GM10266 (cell line): ENCODE measurements around the gene KISS1R.

Source experiments
- DNase-seq: peaks from one replicate; pipeline ENCODE4 v3.0.0; 2012; ENCODE audit errors: extremely low spot score
- CTCF ChIP-seq: IDR thresholded peaks from 2 replicates; pipeline ENCODE4 v1.5.1; 2012; ENCODE audit warnings: mild to moderate bottlenecking, low read depth; ENCODE audit not compliant: control insufficient read depth, insufficient read depth; ENCODE audit errors: missing control alignments

The KISS1R gene

GRCh38 chr19:871446-872265, 45.5 kb upstream of the KISS1R start:
- no peak for TF ChIP-seq CTCF
- DNase-seq: no peak

GRCh38 chr19:872266-872951, 44.7 kb upstream of the KISS1R start:
- DNase-seq: peak; percentile 95
- no peak for TF ChIP-seq CTCF

- DNase-seq: peak; percentile 91
- TF ChIP-seq CTCF: no peak
Observed at GRCh38 chr19:873084-873483, 44.0 kb upstream of the KISS1R start.

GRCh38 chr19:873561-874041, 43.5 kb upstream of the KISS1R start:
- no peak for DNase-seq
- no peak for TF ChIP-seq CTCF

GRCh38 chr19:875265-875879, 41.8 kb upstream of the KISS1R start:
- no peak for TF ChIP-seq CTCF
- no peak for DNase-seq

- no peak for DNase-seq
- no peak for TF ChIP-seq CTCF
Observed at GRCh38 chr19:876089-876488, 41.0 kb upstream of the KISS1R start.
